ENCODE measurements around the gene SF3A2.
A peak's percentile ranks its signal among the peaks of the same experiment; 100 is the strongest.

GRCh38 chr19:2227415-2228156, 9.0 kb upstream of the SF3A2 start:
- peak; percentile 49; the same call in 1 of the 2 replicates for TF ChIP-seq CTCF (conservative IDR thresholded peaks at IDR 0.05; ENCODE audit: low read length)
- no peak for TF ChIP-seq EZH2phosphoT487 (IDR thresholded peaks at IDR 0.05; ENCODE audit: borderline replicate concordance, low read depth, low read length)

All from OCI-LY7 (cell line).